ENCODE results near the gene VWA7.

The VWA7 gene

GRCh38 chr6:31729515-31729978 lies 47.6 kb downstream of the VWA7 start:
- Histone ChIP-seq H3K4me3 (ENCODE audit: low read length) (peak overlapping the region; percentile 73), H3K36me3 (ENCODE audit: control insufficient read depth, low read depth, low read length) (peaks cover 43% of the 10 kb centered on the region), H3K4me1 (ENCODE audit: control insufficient read depth, low read depth, low read length) (peaks cover 12% of the 10 kb centered on the region), H3K9ac (ENCODE audit: low read length) (peak overlapping the region; percentile 77), H3K27me3 (ENCODE audit: control insufficient read depth, insufficient read depth, low read length) (no peaks in the 10 kb centered on the region), H3K9me3 (ENCODE audit: control insufficient read depth, low read depth, low read length) (no peaks in the 10 kb centered on the region), H3K27ac (ENCODE audit: low read length) (no peak overlapping the region)

- Histone ChIP-seq H3K27ac (ENCODE audit: low read length) (no peak within 1 kb of the TSS), H3K4me3 (ENCODE audit: low read length) (peak within 1 kb of the TSS; percentile 73), H3K9me3 (ENCODE audit: control insufficient read depth, low read depth, low read length) (no peaks in the 10 kb centered on the region), H3K9ac (ENCODE audit: low read length) (peak within 1 kb of the TSS; percentile 77), H3K27me3 (ENCODE audit: control insufficient read depth, insufficient read depth, low read length) (no peaks in the 10 kb centered on the region), H3K4me1 (ENCODE audit: control insufficient read depth, low read depth, low read length) (peaks cover 6% of the 10 kb centered on the region), H3K36me3 (ENCODE audit: control insufficient read depth, low read depth, low read length) (peaks cover 41% of the 10 kb centered on the region)
Measured at GRCh38 chr6:31728767-31729514, 48.2 kb downstream of the VWA7 start, which contains the start of gene DDAH2. Gene DDAH2, minus strand, starts transcription at chr6:31729299. Its CDS starts 138 bp downstream, at chr6:31729161.

- Histone ChIP-seq H3K36me3 (ENCODE audit: control insufficient read depth, low read depth, low read length) (peaks cover 32% of the 10 kb centered on the region), H3K9me3 (ENCODE audit: control insufficient read depth, low read depth, low read length) (no peaks in the 10 kb centered on the region), H3K27ac (ENCODE audit: low read length) (no peak overlapping the region), H3K4me3 (ENCODE audit: low read length) (no peak overlapping the region), H3K9ac (ENCODE audit: low read length) (no peak overlapping the region), H3K4me1 (ENCODE audit: control insufficient read depth, low read depth, low read length) (peaks cover 5% of the 10 kb centered on the region), H3K27me3 (ENCODE audit: control insufficient read depth, insufficient read depth, low read length) (no peaks in the 10 kb centered on the region)
Measured at GRCh38 chr6:31727717-31728671, 49.1 kb downstream of the VWA7 start.

- peaks cover 27% of the 10 kb centered on the region for H3K36me3 ChIP-seq (ENCODE audit: control insufficient read depth, low read depth, low read length)
- H3K4me3 ChIP-seq (ENCODE audit: low read length) = no peak overlapping the region
- H3K9ac ChIP-seq (ENCODE audit: low read length) = no peak overlapping the region
- H3K27ac ChIP-seq (ENCODE audit: low read length) = no peak overlapping the region
- H3K27me3 ChIP-seq (ENCODE audit: control insufficient read depth, insufficient read depth, low read length) = no peaks in the 10 kb centered on the region
- no peaks in the 10 kb centered on the region for H3K9me3 ChIP-seq (ENCODE audit: control insufficient read depth, low read depth, low read length)
- peaks cover 5% of the 10 kb centered on the region for H3K4me1 ChIP-seq (ENCODE audit: control insufficient read depth, low read depth, low read length)
Measured at GRCh38 chr6:31727034-31727716, 50.0 kb downstream of the VWA7 start.

- H3K9me3 ChIP-seq (ENCODE audit: control insufficient read depth, low read depth, low read length) = no peaks in the 10 kb centered on the region
- peaks cover 18% of the 10 kb centered on the region for H3K36me3 ChIP-seq (ENCODE audit: control insufficient read depth, low read depth, low read length)
- H3K27ac ChIP-seq (ENCODE audit: low read length) = no peak overlapping the region
- H3K4me3 ChIP-seq (ENCODE audit: low read length) = no peak overlapping the region
- H3K27me3 ChIP-seq (ENCODE audit: control insufficient read depth, insufficient read depth, low read length) = no peaks in the 10 kb centered on the region
- H3K9ac ChIP-seq (ENCODE audit: low read length) = no peak overlapping the region
- H3K4me1 ChIP-seq (ENCODE audit: control insufficient read depth, low read depth, low read length) = peaks cover 4% of the 10 kb centered on the region
Measured at GRCh38 chr6:31725502-31726350, 51.4 kb downstream of the VWA7 start.

- H3K27ac ChIP-seq (ENCODE audit: low read length) = no peak overlapping the region
- H3K4me1 ChIP-seq (ENCODE audit: control insufficient read depth, low read depth, low read length) = no peaks in the 10 kb centered on the region
Measured at GRCh38 chr6:31723980-31724691, 53.0 kb downstream of the VWA7 start.

GRCh38 chr6:31723245-31723979 lies 53.7 kb downstream of the VWA7 start, which contains the start of gene MPIG6B:
Gene MPIG6B, plus strand, starts transcription at chr6:31723373. Its CDS starts 11 bp downstream, at chr6:31723384.
- Histone ChIP-seq H3K4me1 (ENCODE audit: control insufficient read depth, low read depth, low read length) (peaks cover 6% of the 10 kb centered on the region), H3K27me3 (ENCODE audit: control insufficient read depth, insufficient read depth, low read length) (no peaks in the 10 kb centered on the region), H3K9ac (ENCODE audit: low read length) (no peak within 1 kb of the TSS), H3K9me3 (ENCODE audit: control insufficient read depth, low read depth, low read length) (no peaks in the 10 kb centered on the region), H3K27ac (ENCODE audit: low read length) (no peak within 1 kb of the TSS), H3K4me3 (ENCODE audit: low read length) (no peak within 1 kb of the TSS), H3K36me3 (ENCODE audit: control insufficient read depth, low read depth, low read length) (peaks cover 18% of the 10 kb centered on the region)

More at GRCh38 chr6:31723980-31724691, 53.0 kb downstream of the VWA7 start:
- Histone ChIP-seq H3K9me3 (ENCODE audit: control insufficient read depth, low read depth, low read length) (no peaks in the 10 kb centered on the region), H3K4me3 (ENCODE audit: low read length) (no peak overlapping the region), H3K9ac (ENCODE audit: low read length) (no peak overlapping the region), H3K27me3 (ENCODE audit: control insufficient read depth, insufficient read depth, low read length) (no peaks in the 10 kb centered on the region), H3K36me3 (ENCODE audit: control insufficient read depth, low read depth, low read length) (peaks cover 18% of the 10 kb centered on the region)

- no peaks in the 10 kb centered on the region for H3K9me3 ChIP-seq (ENCODE audit: control insufficient read depth, low read depth, low read length)
- H3K36me3 ChIP-seq (ENCODE audit: control insufficient read depth, low read depth, low read length) = peaks cover 11% of the 10 kb centered on the region
- H3K27ac ChIP-seq (ENCODE audit: low read length) = no peak overlapping the region
- H3K4me1 ChIP-seq (ENCODE audit: control insufficient read depth, low read depth, low read length) = peaks cover 17% of the 10 kb centered on the region
- H3K4me3 ChIP-seq (ENCODE audit: low read length) = no peak overlapping the region
- H3K9ac ChIP-seq (ENCODE audit: low read length) = no peak overlapping the region
- H3K27me3 ChIP-seq (ENCODE audit: control insufficient read depth, insufficient read depth, low read length) = no peaks in the 10 kb centered on the region
Measured at GRCh38 chr6:31722173-31722572, 55.0 kb downstream of the VWA7 start.

- H3K9ac ChIP-seq (ENCODE audit: low read length) = no peak within 1 kb of the TSS
- H3K27me3 ChIP-seq (ENCODE audit: control insufficient read depth, insufficient read depth, low read length) = no peaks in the 10 kb centered on the region
- no peak within 1 kb of the TSS for H3K27ac ChIP-seq (ENCODE audit: low read length)
- H3K4me1 ChIP-seq (ENCODE audit: control insufficient read depth, low read depth, low read length) = peaks cover 17% of the 10 kb centered on the region
- H3K36me3 ChIP-seq (ENCODE audit: control insufficient read depth, low read depth, low read length) = peaks cover 5% of the 10 kb centered on the region
- no peak within 1 kb of the TSS for H3K4me3 ChIP-seq (ENCODE audit: low read length)
- no peaks in the 10 kb centered on the region for H3K9me3 ChIP-seq (ENCODE audit: control insufficient read depth, low read depth, low read length)
Measured at GRCh38 chr6:31721351-31722020, 55.6 kb downstream of the VWA7 start, which contains the start of gene LY6G6C. Gene LY6G6C, minus strand, starts transcription at chr6:31721746. Its CDS starts 67 bp downstream, at chr6:31721679.

Measured in iPS-18a (cell line).